Measurements from ENCODE around the gene MACO1.
"Not testable (repeated sequence)": the region's sequence is repeated elsewhere in the genome, so short reads cannot be mapped to it uniquely, and the experiment has no call there.

MACO1 gene

DNA sequence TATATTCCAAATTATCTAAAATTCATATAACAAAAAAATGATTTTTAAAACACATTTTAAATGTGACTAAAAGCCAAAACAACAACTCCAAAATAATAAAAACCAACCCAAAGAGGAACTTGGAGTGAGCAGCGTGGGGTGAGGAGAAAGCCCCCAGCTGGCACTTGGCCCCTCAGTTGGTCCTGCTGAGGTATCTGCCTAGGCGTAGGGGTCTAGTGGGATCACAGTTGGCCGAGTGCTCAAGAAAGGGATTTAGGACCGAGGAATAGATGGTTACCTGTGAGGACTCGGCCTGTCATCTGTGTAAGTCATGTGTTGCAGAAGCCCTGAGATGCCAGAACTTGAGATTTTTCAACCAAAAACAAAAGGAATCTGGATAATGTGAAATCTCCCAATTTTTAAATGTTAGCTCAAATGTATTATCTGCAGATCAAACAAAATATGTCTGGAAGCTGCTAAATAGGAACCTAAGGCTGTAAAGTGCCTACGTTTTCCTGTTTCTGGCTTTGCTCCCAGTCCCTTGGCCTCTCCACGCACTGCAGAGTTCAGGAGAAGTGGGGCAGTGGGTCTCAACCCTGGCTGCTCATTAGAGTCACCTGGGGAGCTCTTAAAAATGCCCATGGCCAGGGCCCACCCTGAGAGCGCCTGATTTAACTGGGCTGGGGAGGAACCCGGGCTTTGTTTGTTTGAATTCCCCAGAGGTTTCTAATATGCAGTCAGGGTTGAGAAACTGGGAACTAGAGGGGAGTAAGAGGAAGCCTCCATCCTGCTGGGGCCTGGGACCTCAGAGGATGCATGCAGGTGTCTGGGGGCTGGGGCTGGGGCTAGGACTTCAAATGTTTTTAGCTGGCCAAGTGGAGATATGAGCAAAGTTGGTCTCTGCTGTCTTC, 74.3 kb downstream of the MACO1 start:
- peak; percentile 36 for ATAC-seq
- TF ChIP-seq ISL1 (CRISPR knock-in tag; IDR thresholded peaks at IDR 0.05) (peak; percentile 77), ZFP30 (CRISPR knock-in tag; IDR thresholded peaks at IDR 0.05) (no peak)

DNA sequence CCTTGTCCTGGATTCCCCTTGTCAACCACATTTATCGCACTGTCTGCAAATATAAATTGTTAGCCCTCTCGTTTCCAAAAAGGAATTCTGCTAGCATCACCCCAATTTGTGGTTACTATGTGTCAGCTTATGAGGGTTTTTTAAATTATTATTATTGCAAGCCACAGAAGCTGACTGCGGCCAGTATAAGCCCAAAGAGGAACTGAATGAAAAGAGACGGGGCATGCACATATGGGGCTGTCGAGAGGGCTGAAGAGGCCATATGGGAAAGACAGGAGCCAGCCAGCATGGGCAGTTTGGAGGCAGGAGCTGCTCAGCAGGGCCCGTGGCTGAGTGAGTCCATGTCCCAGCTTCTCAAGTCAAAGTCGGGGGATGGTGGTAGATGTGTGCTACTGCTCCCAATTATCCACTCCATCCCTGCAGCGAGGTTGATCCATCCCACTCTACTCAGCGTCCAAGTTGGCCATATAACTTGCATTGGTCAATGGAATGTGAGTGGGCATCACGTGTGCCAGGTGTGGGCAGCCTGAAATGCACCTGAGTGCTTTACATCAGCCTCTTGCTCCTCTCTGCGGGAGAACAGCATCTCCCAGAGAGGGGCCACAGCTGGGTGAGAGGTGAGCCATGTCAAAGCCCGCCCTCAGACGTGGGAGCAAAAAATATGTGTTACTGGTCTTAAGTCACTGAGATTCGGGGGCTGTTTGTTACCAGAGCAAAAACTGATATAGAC, 75.1 kb downstream of the MACO1 start:
- ATAC-seq, result no peak
- TF ChIP-seq RARB (CRISPR knock-in tag; IDR thresholded peaks at IDR 0.05), result no peak
- no peak for TF ChIP-seq ZFP30 (CRISPR knock-in tag; IDR thresholded peaks at IDR 0.05)
- TF ChIP-seq ARNTL (CRISPR knock-in tag; IDR thresholded peaks at IDR 0.05; ENCODE audit: borderline replicate concordance, low read depth), result no peak

DNA sequence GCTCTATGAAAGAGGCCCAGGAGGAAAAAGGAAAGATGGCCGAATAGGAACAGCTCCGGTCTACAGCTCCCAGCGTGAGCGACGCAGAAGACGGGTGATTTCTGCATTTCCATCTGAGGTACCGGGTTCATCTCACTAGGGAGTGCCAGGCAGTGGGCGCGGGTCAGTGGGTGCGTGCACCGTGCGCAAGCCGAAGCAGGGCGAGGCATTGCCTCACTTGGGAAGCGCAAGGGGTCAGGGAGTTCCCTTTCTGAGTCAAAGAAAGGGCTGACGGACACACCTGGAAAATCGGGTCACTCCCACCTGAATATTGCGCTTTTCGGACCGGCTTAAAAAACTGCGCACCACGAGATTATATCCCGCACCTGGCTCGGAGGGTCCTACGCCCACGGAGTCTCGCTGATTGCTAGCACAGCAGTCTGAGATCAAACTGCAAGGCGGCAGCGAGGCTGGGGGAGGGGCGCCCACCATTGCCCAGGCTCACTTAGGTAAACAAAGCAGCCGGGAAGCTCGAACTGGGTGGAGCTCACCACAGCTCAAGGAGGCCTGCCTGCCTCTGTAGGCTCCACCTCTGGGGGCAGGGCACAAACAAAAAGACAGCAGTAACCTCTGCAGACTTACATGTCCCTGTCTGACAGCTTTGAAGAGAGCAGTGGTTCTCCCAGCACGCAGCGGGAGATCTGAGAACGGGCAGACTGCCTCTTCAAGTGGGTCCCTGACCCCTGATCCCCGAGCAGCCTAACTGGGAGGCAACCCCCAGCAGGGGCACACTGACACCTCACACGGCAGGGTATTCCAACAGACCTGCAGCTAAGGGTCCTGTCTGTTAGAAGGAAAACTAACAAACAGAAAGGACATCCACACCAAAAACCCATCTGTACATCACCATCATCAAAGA, 76.1 kb downstream of the MACO1 start:
- not testable (repeated sequence) for ATAC-seq

DNA sequence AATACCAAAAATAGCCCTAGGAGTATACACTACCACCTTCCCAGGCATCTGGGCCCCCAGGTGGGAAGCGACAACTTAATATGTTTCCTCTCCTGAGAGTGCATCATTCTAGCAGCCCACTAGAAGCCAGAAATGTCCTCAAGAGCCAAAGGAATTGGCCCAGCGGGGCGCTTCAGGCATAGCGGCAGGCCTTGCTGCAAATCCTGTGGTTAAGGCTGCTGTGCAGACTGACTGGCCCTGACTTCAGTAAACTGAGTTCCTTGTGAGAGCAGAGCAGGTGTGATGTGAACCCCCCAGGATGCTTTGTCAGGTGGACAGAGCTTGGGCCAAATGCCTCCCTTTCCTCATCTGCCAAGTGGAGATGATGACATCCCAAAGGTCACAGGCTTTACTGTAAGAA, 83.0 kb downstream of the MACO1 start:
- ATAC-seq, result no peak

DNA sequence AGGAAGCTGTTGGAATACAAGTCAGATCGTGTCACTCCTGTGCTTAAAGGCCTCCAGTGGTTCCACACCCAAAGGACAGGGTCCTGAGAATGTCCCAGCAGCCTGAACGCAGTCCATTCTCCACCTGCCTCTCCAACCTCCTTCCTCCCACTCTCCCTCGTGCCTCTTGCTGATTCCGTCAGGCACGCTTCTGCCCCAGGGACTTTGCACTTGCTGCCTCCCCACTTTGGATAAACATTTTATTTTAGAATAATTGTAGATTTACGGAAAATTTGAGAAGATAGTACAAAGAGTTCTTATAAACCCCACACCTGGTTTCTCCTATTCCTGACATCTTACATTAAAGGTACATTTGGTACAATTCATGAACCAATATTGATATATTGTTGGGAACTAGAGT, 84.3 kb downstream of the MACO1 start:
- ATAC-seq, result no peak

More for the DNA sequence above, 83.0 kb downstream of the MACO1 start:
- TF ChIP-seq PPARA (CRISPR knock-in tag; IDR thresholded peaks at IDR 0.05; ENCODE audit: borderline replicate concordance) (no peak), ZNF70 (CRISPR knock-in tag; IDR thresholded peaks at IDR 0.05) (no peak), ARNTL (CRISPR knock-in tag; IDR thresholded peaks at IDR 0.05; ENCODE audit: borderline replicate concordance, low read depth) (no peak), TCF4 (CRISPR knock-in tag; IDR thresholded peaks at IDR 0.05; ENCODE audit: borderline replicate concordance) (no peak), ZFP30 (CRISPR knock-in tag; IDR thresholded peaks at IDR 0.05) (no peak), ZNF8 (CRISPR knock-in tag; IDR thresholded peaks at IDR 0.05) (no peak), ESRRG (CRISPR knock-in tag; IDR thresholded peaks at IDR 0.05) (no peak)
- TF ChIP-seq, protein P1, sequence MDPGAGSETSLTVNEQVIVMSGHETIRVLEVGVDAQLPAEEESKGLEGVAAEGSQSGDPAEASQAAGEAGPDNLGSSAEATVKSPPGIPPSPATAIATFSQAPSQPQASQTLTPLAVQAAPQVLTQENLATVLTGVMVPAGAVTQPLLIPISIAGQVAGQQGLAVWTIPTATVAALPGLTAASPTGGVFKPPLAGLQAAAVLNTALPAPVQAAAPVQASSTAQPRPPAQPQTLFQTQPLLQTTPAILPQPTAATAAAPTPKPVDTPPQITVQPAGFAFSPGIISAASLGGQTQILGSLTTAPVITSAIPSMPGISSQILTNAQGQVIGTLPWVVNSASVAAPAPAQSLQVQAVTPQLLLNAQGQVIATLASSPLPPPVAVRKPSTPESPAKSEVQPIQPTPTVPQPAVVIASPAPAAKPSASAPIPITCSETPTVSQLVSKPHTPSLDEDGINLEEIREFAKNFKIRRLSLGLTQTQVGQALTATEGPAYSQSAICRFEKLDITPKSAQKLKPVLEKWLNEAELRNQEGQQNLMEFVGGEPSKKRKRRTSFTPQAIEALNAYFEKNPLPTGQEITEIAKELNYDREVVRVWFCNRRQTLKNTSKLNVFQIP (CRISPR knock-in tag; IDR thresholded peaks at IDR 0.05; ENCODE audit: borderline replicate concordance, low read depth), result no peak

DNA sequence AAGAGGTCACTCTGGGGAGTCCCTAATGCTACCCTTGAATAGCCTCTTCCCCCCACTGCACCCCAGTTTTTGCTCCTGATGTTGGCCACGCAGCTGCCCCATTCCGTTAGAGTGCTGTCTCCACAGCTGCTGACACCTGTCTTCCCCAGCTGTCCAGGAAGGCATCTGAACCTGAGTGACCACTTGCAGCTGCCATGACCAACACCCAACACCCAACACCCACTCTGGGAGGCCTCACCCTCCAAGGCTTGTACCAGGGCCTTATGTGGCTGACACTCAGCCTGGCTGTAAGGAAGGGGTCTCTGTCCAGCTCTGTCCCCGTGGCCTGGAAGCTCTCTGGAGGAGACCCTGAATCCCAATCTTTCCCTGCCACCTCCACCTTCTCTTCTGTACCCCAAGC, 86.0 kb downstream of the MACO1 start:
- no peak for ATAC-seq
- TF ChIP-seq, protein P2, sequence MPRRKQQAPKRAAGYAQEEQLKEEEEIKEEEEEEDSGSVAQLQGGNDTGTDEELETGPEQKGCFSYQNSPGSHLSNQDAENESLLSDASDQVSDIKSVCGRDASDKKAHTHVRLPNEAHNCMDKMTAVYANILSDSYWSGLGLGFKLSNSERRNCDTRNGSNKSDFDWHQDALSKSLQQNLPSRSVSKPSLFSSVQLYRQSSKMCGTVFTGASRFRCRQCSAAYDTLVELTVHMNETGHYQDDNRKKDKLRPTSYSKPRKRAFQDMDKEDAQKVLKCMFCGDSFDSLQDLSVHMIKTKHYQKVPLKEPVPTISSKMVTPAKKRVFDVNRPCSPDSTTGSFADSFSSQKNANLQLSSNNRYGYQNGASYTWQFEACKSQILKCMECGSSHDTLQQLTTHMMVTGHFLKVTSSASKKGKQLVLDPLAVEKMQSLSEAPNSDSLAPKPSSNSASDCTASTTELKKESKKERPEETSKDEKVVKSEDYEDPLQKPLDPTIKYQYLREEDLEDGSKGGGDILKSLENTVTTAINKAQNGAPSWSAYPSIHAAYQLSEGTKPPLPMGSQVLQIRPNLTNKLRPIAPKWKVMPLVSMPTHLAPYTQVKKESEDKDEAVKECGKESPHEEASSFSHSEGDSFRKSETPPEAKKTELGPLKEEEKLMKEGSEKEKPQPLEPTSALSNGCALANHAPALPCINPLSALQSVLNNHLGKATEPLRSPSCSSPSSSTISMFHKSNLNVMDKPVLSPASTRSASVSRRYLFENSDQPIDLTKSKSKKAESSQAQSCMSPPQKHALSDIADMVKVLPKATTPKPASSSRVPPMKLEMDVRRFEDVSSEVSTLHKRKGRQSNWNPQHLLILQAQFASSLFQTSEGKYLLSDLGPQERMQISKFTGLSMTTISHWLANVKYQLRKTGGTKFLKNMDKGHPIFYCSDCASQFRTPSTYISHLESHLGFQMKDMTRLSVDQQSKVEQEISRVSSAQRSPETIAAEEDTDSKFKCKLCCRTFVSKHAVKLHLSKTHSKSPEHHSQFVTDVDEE (CRISPR knock-in tag; IDR thresholded peaks at IDR 0.05), result no peak
- no peak for TF ChIP-seq ISL1 (CRISPR knock-in tag; IDR thresholded peaks at IDR 0.05)
- TF ChIP-seq OSR1 (CRISPR knock-in tag; IDR thresholded peaks at IDR 0.05), result no peak
- TF ChIP-seq, protein P3, sequence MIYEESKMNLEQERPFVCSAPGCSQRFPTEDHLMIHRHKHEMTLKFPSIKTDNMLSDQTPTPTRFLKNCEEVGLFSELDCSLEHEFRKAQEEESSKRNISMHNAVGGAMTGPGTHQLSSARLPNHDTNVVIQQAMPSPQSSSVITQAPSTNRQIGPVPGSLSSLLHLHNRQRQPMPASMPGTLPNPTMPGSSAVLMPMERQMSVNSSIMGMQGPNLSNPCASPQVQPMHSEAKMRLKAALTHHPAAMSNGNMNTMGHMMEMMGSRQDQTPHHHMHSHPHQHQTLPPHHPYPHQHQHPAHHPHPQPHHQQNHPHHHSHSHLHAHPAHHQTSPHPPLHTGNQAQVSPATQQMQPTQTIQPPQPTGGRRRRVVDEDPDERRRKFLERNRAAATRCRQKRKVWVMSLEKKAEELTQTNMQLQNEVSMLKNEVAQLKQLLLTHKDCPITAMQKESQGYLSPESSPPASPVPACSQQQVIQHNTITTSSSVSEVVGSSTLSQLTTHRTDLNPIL (CRISPR knock-in tag; IDR thresholded peaks at IDR 0.05; ENCODE audit: low read depth), result no peak
- no peak for TF ChIP-seq TOX (CRISPR knock-in tag; IDR thresholded peaks at IDR 0.05; ENCODE audit: borderline replicate concordance)
- no peak for TF ChIP-seq ZFP30 (CRISPR knock-in tag; IDR thresholded peaks at IDR 0.05)
- TF ChIP-seq GLIS3 (CRISPR knock-in tag; IDR thresholded peaks at IDR 0.05), result no peak
- TF ChIP-seq TCF4 (CRISPR knock-in tag; IDR thresholded peaks at IDR 0.05; ENCODE audit: borderline replicate concordance), result no peak
- TF ChIP-seq ZNF70 (CRISPR knock-in tag; IDR thresholded peaks at IDR 0.05), result no peak
- TF ChIP-seq ZFP3 (CRISPR knock-in tag; IDR thresholded peaks at IDR 0.05), result no peak
- TF ChIP-seq, protein P4, sequence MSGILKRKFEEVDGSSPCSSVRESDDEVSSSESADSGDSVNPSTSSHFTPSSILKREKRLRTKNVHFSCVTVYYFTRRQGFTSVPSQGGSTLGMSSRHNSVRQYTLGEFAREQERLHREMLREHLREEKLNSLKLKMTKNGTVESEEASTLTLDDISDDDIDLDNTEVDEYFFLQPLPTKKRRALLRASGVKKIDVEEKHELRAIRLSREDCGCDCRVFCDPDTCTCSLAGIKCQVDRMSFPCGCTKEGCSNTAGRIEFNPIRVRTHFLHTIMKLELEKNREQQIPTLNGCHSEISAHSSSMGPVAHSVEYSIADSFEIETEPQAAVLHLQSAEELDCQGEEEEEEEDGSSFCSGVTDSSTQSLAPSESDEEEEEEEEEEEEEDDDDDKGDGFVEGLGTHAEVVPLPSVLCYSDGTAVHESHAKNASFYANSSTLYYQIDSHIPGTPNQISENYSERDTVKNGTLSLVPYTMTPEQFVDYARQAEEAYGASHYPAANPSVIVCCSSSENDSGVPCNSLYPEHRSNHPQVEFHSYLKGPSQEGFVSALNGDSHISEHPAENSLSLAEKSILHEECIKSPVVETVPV (CRISPR knock-in tag; IDR thresholded peaks at IDR 0.05), result no peak
- no peak for TF ChIP-seq RARB (CRISPR knock-in tag; IDR thresholded peaks at IDR 0.05)
- no peak for TF ChIP-seq PPARA (CRISPR knock-in tag; IDR thresholded peaks at IDR 0.05; ENCODE audit: borderline replicate concordance)
- TF ChIP-seq ARNTL (CRISPR knock-in tag; IDR thresholded peaks at IDR 0.05; ENCODE audit: borderline replicate concordance, low read depth), result no peak
- TF ChIP-seq SNAI2 (CRISPR knock-in tag; IDR thresholded peaks at IDR 0.05), result no peak
- TF ChIP-seq BACH2 (CRISPR knock-in tag; IDR thresholded peaks at IDR 0.05; ENCODE audit: borderline replicate concordance), result no peak
- TF ChIP-seq ZC3H10 (CRISPR knock-in tag; IDR thresholded peaks at IDR 0.05), result no peak
- TF ChIP-seq ZNF8 (CRISPR knock-in tag; IDR thresholded peaks at IDR 0.05), result no peak
- TF ChIP-seq CSDC2 (CRISPR knock-in tag; IDR thresholded peaks at IDR 0.05), result no peak

More for the DNA sequence above, 84.3 kb downstream of the MACO1 start:
- no peak for TF ChIP-seq CSDC2 (CRISPR knock-in tag; IDR thresholded peaks at IDR 0.05)
- TF ChIP-seq ZFP30 (CRISPR knock-in tag; IDR thresholded peaks at IDR 0.05), result no peak
- TF ChIP-seq ARNTL (CRISPR knock-in tag; IDR thresholded peaks at IDR 0.05; ENCODE audit: borderline replicate concordance, low read depth), result no peak

Measured in SK-N-SH treated with all-trans-retinoic acid at 6 μM for 48 hours (cell line).